Right ventricle myocardium inferior (tissue), 1 donor: ENCODE measurements around the gene UBE2QL1. TPM values are rescaled to one million over a fixed set of nuclear protein-coding genes. Genes with fewer than 3 reads are reported as not detected.
A peak's percentile ranks its signal among the peaks of the same experiment; 100 is the strongest.

Experiments used
- ATAC-seq: fragments of 200-7000 bp; cut with Tn5 transposase; one replicate; pipeline ENCODE4 v1.9.1; 2020; ENCODE audit warnings: mild to moderate bottlenecking, moderate library complexity
- DNase-seq: peaks from one replicate; pipeline ENCODE4 v3.0.0; 2021; ENCODE audit errors: missing footprints
- intact Hi-C: fragments of 100-400 bp; cut with DNase I; formaldehyde crosslinking; loops from one replicate; pipeline ENCODE4 v1.11.0; 2022
- total RNA-seq: library from RNA; stranded (reverse); fragmentation: NEBNext Ultra II Directional; extraction: Animal tissue kit (Norgen Biotek cat#: 25700); gene quantifications from one replicate; pipeline ENCODE4 v1.2.1, GENCODE V29; 2021
- donor health status: DM: no; HTN: yes; CAD: no; lungs with severe emphysema.

Gene UBE2QL1
- total RNA-seq, 1 donor from 2014 or later, result 21.9 TPM

DNA sequence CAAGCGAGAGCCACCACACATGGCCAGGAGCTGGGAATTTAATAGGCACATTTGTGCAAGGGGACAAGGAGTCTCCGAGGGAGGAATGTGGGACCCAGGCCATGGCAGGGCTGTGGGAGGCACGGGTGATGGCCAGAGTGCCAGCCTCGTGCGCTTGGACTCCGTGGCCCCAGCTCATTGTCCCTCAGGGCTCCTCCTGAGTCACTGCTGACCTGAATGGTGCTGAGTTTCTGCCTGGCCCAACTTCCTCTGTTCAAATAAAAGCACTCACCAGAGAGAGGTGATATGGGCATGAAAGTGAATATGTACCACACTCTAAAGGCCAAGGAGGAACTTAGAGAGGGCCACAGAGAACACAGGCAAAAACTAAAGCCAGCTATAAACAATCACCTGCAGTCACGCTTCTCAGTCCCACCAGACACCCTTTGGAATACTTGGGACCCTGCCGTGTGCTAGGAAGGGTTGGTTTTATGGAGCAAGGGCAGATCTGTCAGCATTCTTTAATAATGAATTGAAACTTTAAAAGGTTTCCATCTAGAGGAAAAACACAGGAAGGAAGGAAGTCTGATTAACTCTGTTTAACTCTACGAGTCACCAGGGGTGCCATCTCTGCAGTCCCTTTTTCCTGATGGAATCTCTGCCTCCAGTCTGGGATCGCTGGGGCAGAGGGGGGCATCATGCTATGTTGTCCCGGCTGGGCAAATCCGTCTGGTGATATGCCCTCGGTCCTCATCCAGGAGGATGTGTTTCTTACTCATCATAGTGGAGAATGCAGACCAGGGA, 25.1 kb upstream of the UBE2QL1 start:
- ATAC-seq (peak; percentile 19), DNase-seq (no peak)
- intact Hi-C loops, result no loop called here

DNA sequence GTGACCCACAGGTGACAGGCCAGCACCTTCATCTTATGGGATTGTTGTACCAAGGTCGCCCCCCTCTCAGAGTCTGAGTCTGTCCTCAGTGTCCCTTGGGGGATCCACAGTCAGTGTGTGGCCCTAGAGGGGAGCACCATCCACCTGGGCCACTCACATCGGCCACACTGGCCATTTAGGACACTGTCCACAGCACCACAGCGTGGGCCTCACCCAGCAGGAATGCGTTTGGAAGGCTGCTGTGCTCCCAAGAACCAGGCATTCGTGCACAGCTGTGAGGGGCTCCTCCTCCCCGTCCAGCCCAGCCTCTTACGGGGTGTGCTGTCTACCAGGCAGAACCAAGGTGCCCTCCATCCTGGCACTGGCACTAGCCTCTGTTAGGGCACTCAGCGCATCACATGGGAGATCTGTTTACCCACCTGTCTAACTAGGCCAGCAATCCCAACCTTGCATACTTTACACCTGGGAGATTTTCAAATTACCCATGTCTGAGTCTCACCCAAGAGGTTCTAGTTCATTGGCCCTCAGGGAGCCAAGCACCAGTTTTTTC, 24.5 kb upstream of the UBE2QL1 start:
- ATAC-seq, result peak; percentile 26
- intact Hi-C loops, result no loop called here
- DNase-seq, result no peak

DNA sequence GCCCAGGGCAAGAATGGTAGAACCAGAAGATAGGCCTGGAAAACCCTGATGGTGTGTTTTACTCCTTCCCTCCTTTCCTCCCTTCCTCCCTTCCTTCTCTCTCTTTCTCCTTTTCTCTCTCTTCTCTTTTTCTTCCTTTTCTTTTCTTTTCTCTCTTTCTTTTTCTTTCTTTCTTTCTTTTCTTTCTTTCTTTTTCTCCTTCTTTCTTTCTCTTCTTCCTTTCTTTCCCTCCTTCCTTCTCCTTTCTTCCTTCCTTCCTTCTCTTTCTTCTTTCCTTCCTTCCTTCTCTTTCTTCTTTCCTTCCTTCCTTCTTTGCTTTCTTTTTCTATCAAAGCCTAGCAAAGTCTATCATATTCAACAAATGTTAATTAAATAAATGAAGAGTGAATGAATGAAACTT, 24.0 kb upstream of the UBE2QL1 start:
- DNase-seq (no peak), ATAC-seq (no peak)
- intact Hi-C loops, result no loop called here

DNA sequence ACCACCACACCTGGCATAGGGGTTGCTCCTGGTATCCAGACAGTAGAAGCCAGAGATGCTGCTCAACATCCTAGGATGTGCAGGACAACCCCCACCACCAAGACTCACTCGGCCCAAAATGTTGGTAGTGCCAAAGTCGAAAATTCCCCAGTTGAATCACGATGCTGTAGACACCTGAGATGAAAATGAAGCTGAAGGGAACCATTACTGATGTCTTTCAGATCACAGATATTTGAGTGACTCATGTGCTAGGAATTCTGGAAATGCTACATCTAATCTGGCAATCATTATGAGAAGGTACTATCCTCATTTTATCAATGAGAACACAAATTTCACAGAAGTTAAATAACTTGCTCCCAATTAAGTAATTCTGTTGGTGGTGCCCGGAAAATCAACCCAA, 21.0 kb upstream of the UBE2QL1 start:
- DNase-seq (no peak), ATAC-seq (no peak)
- intact Hi-C loops, result no loop called here

DNA sequence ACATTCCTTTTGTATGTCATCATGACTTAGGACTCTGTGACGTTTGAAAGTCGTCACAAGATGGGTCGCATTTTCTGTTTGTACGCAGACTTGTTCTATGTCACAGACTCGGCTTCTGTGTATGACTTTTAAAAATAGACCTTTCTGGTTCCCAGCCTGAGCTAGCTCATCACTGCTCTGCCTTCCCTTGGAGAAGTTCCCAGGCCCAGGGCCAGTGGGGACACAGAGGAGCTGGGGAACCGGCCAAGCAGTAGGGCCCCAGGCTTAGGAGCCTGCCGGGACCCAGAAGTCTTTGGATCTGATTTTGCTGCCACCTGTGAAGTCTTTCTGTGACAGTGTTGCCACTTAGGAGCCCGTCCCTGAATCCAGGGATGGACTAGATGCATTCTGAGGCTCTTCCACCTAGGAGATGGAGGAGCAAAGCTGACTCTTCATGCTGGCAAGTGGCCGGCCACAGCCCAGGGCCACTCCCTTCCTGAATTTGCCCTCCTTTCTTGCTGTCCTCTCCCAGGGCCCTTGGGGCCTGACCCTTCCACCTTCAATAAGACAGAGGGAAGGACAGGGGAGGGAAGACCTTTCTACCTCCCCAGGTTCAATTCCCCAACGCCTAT, 18.1 kb upstream of the UBE2QL1 start:
- ATAC-seq, result peak; percentile 89

DNA sequence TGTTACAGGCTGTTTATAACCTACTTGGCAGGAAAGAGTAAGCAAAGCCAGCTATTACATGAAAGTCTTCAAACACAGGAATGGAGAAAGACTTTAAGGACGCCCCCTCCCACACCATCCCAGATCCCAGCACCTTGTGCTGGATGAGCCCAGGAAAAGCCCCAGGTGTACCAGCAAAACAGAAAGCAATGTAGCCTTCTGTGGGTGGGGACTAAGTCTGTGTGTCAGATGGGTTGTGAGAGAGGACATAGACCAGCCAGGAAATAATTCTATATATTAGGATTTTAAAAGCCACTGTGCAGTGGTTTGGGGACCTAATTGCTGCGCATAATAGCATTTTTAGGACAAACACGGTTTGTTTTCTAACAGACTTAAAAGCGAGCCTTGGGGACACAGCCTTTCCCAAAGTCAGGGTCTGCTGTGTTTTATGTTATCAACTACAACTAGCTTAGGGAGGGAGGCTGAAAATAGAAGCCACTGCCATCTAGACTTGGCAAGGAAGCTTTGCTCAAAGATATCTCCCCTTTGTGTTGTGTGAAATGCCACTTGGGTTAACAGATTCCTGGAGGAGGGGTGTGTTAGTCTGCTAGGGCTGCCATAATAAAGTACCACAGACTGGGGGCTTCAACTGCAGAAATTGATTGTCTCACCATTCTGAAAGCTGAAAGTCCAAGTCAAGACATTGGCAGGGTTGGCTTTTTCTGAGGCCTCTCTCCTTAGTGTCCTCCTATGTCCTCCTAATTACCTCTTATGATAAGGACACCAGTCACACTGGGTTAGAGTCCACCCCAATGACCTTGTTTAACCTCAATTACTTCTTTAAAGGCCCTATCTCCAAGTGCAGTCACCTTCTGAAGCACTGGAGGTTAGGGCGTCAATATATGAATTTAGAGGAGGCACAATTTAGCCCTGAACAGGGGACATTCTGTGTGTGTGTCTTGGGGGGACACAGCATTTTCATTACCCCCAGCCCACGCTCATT, 17.2 kb upstream of the UBE2QL1 start:
- intact Hi-C loops, result loop anchor here (5.0 kb wide), 2 partner anchors 54 to 119 kb away; partner anchors contain the start of gene MED10
- DNase-seq (no peak), ATAC-seq (peak; percentile 72)

More for the DNA sequence above, 18.1 kb upstream of the UBE2QL1 start:
- DNase-seq, result peak; percentile 78
- intact Hi-C loops, result loop anchor here (5.0 kb wide), 2 partner anchors 53 to 118 kb away; partner anchors contain the start of gene MED10

DNA sequence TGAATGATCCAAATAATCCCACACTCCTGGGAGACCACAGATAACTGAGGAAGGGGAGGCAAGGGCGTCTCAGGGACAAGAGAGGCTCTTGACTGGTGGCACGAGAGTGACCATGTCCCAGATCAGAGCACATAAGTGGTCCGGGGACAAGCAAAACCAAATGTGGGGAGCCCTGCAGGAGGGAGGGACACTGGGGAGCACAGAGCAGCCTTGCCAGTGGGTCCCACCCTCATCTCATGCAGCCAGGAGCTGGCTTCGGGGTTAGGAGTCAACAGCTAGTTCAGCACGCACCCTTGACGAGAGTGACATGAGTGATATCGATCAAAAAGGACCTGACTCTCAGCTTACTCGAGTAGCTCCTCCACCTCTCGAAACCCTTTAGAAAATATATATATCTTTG, 16.5 kb upstream of the UBE2QL1 start:
- ATAC-seq, result no peak

DNA sequence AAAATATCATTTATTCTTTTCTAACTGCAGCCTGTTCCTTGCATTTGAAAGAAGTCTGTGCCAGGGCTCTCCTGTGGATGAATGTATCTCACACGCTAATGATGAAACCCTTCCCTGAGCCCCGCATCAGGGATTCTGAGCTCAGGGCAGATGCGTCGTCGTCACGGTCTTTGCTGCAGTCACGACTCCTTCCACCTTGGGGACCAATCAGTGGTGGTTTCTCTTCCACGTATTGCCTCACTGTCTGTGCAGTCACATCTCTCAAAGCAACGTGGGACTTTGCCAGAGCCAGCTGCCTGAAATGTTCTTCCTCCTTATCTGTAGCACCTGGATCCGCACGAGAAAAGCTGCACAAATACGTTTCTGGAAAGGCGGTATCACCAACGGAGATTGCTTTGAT, 13.9 kb upstream of the UBE2QL1 start:
- no peak for DNase-seq
- intact Hi-C loops, result loop anchor here (5.0 kb wide), 2 partner anchors 57 to 122 kb away; partner anchors contain the start of gene MED10
- ATAC-seq, result no peak

More for the DNA sequence above, 16.5 kb upstream of the UBE2QL1 start:
- intact Hi-C loops, result loop anchor here (5.0 kb wide), 2 partner anchors 55 to 120 kb away; partner anchors contain the start of gene MED10
- no peak for DNase-seq

DNA sequence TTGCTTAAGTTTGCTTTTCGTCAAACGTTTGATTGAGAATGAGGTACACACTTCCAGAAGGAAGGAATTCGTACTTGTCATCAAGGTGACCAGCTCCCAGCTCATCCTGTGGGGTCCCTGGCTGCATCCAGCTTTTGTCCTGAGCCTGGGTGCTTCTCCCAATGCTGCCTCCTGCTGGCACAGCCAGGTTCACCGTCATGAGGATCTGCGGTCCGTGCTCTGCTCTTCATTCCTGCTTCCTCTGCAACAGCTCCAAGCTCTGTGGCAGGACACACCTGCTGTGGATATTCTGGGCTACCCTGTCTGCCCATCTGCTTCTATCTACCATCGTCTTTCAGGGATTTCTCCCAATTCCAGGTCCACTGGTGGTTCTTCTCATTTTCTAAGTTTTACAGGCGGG, 13.3 kb upstream of the UBE2QL1 start:
- DNase-seq (no peak), ATAC-seq (no peak)
- intact Hi-C loops, result no loop called here

DNA sequence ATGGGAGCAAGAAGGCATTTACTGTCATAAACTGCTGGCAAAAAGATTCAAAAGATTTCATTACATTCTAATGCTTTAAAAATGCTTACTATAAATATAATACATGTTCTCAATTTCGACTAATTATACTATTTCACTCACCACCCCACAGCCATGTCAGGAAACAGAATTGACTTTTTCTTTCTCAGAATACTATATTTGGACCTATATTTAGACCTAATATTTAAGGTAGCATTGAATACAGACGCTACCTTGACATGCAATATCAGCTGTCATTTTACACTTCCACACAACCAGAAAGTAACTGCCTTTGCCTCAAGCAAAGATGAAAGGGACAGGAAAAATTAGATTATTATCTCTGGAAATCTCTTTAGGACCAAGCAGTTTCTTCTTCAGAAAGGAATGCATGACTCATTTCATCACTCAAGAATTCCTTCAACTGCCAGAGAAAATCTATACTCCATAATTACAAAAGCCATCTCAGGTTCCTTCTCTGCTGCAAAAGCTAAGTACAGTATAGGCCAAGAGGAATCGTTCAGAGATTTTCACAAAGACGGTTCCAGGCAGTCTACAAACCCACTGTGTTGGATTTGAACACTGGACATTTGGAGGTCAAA, 11.8 kb upstream of the UBE2QL1 start:
- DNase-seq (no peak), ATAC-seq (no peak)
- intact Hi-C loops, result no loop called here

DNA sequence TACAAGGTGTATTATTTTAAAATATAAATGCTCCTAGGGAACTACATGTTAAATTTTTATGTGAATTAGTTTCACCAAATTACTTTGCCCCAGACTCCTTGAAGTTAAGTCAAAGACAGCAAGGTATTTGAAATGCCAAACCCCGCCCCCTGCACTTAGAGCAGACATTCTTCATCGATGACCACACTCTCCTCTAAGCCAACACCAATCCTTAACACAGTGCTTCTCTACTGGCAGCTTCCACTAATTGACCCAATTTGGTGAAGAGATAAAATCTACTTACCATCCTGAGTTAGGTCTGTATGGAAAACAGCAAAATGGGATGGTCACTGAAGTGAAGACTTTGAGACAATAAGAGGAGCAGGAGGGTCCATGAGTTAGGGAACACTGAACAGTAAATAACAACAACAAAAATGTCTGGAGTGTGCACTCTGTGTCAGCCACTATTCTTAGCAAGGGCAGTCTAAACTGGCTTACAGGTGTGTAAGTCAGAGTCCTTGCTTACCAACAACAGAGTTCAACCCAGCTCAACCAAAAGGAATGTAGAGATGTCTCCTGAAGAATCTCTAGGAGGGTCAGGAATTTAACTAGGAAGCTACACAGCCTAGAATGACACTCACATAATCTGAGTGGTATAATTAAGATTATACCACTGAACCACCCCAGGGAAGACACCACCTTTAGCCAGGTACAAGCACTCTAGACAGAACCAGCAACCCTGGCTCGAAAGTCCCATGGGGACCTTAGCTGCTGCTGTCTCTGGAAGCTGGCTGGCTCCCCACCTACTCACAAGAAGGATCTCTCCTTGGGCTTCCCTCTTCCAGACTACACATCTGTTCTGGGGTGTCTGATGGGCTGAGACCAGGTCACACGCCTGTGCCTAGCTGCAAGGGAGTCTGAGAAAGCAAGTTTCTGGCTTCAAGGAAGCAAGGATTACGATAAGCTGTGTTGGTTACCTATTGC, 8.8 kb upstream of the UBE2QL1 start:
- DNase-seq, result no peak
- intact Hi-C loops, result no loop called here
- no peak for ATAC-seq

DNA sequence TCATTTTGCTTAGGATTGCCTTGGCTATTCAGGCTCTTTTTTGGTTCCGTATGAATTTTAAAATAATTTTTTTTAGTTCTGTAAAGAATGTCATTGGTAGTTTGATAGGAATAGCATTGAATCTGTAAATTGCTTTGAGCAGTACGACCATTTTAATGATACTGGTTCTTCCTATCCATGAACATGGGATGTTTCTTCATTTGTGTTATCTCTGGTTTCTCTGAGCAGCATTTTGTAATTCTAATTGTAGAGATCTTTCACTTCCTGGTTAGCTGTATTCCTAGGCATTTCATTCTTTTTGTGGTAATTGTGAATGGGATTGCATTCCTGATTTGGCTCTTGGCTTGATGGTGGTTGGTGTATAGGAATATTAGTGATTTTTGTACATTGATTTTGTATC, 6.3 kb upstream of the UBE2QL1 start:
- ATAC-seq (no peak), DNase-seq (no peak)
- intact Hi-C loops, result no loop called here

DNA sequence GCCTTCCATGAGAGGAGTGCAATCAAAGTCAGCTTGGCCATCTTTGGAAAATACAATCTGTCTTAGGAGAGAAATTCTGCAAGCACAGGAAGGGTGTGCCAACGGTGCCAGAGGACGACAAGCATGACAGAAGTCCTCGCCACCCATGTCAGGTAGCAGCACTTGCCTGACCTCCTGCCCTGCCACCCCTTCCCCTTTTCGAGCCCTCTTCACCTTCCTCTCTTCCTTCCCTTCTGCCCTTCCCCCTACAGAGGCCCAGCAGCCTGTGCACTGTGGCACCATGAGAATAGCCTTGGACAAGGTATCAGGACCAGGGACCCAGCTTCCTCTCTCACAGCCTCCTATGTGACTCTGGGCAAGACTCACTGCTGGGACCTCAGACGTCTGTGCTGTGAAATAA, 5.3 kb upstream of the UBE2QL1 start:
- intact Hi-C loops, result no loop called here
- no peak for DNase-seq

DNA sequence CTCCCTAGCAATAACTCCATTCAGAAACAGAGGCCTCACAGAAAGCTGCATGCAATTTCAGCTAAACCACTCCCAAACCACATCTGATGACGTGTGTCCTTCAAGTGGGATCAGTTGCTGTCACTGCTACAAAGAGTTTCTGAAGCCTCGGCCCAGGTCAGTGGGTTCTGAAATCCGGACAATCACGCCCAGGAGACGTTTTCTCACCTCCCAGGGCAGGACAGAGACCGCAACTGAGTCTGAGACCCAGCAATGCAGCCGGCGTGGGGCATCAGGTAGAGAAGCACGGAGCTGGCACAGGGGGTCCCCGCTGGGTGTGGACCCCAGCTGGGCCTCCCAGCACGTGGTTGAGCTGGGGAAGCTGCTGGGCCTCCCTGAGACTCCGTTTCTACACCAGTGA, 2.6 kb upstream of the UBE2QL1 start:
- intact Hi-C loops, result loop anchor here (5.0 kb wide), 2 partner anchors 69 to 154 kb away; partner anchors contain the start of gene MED10
- no peak for ATAC-seq
- DNase-seq, result no peak

More for the DNA sequence above, 5.3 kb upstream of the UBE2QL1 start:
- ATAC-seq, result no peak

DNA sequence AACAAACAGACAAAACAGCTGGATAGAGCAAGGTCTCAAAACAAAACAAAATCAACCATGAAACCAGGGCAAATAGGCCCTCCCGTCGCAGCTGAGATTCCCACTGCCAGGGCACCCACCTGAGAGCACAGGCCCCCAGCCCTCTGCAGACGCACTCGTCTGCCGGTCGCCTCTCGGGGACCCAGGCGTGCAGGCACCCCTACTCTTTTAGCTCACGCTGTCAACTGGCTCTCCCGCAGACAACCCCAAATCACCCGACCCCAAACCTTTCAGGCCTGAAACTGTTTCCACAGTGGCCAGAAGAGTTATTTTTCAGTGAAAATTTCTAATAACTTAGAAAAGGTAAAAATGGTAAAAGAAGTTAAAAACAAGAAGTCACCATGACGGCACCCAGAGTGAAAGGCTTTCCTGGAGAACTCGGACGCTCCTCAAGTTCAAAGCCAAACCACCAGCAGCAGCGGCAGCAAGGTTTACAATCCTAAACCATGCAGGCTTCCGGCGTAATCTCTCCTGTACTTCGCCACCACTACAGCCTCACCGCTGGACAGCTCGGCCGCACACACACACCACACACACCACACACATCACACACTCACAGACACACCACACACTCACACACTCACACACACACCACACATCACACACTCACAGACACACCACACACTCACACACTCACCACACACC, 1.9 kb upstream of the UBE2QL1 start:
- intact Hi-C loops, result loop anchor here (5.0 kb wide), 2 partner anchors 69 to 154 kb away; partner anchors contain the start of gene MED10
- no peak for DNase-seq
- ATAC-seq, result no peak

DNA sequence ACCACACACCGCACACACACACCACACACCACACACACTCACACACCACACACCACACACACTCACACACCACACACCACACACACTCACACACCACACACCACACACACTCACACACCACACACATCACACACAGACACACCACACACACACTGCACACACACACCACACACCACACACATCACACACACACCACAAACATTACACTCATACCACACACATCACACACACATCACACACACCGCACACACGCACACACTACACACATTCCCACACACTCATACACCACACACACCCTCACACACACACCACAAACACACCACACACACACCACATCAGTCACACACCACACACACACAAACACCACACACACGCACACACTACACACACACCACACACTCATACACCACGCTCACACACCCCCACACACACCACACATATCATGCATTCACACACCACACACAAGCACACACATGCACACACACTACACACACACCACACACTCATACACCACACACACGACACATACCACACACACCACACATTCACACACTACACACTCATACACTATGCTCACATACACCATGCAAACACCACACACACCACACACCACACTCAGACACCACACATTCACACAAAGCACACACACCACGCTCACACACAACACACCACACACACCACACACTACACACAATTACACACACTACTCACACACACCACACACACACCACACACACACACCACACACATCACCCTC, 1.1 kb upstream of the UBE2QL1 start:
- DNase-seq (no peak), ATAC-seq (no peak)
- intact Hi-C loops, result loop anchor here (5.0 kb wide), 2 partner anchors 70 to 155 kb away; partner anchors contain the start of gene MED10
